Activated CD4-positive, alpha-beta T cell treated with anti-CD3 and anti-CD28 coated beads for 1 hour (primary cell): ENCODE measurements around the gene MEGF11.

Experiments used
- DNase-seq: peaks from one replicate; pipeline ENCODE4 v3.0.0-alpha.2; 2020

The MEGF11 gene

DNA sequence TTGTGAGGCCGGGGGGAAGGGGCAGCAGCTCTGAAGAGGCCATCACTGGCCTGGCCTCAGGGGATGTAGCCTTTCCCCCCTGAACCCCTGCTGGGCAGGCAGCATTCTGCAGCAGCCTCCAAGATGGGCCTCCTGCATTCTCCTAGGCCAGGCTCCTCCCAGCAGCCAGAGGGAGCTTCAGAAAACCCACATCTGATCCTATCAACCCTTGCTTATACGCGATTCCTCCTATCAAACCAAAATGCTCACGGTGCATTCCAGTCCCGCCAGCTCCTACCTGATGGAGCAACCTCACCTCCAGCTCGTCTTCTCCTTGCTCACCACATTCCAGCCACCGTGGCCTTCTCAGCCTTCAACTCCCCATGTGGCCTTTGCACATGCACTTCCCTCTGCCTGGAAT, 85.7 kb downstream of the MEGF11 start:
- DNase-seq: no peak

DNA sequence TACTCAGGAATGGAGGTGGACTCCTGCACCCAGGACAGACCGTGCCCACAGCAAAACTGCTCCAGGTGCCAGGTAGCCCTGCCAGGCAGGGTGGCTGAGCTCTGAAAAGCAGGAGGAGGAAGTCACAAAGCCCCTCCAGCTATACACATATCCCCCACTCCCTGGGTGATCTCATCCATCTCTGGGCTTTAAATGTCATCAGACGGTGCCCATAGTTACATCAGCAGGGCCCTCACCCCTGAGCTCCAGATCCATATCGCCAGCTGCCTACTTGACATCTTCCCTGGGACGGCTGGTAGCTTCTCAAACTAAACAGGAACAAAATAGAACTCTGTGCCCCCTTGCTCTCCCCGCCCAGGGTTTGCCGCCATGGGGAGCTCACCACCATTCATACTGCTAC, 87.7 kb downstream of the MEGF11 start:
- DNase-seq: no peak

GRCh38 chr15:66164788-66165187, 88.8 kb downstream of the MEGF11 start:
- DNase-seq: no peak

GRCh38 chr15:66163553-66163952, 90.0 kb downstream of the MEGF11 start:
- DNase-seq: no peak

DNA sequence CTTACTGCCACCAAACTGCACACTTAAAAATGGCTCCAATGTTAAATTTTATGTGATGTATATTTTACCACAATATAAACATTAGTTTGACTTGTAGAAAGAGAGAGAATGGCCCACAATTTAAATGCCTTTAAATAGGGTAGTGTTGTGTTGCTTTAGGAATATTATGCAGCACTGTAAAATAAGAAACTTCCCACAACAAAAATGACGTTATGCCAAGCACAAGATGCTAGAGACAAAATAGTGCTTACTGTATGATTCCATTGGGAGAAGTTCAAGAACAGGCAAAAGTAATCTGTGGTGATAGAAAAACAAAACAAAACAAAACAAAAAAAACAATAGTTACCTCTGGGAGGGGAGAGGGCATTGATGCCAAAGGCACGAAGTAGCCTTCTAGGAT, 91.3 kb downstream of the MEGF11 start:
- no peak for DNase-seq

- DNase-seq: no peak
Measured at GRCh38 chr15:66161575-66162118, 91.9 kb downstream of the MEGF11 start.

DNA sequence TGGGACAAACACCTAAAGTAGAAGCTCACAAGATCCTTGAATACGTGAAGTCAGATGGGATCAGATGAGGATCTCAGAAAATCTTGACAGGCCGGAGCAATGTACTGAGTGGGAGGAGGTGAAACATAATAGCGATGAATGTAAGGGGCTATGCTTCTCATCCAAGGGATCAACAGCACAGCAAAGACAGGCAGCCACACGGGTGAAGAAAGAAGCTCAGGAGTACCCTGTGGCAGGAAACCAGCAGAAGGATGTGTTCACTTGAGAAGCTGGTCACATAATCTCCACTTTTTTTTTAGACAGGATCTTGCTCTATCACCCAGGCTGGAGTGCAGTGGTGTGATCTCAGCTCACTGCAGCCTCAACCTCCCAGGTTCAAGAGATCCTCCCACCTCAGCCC, 92.4 kb downstream of the MEGF11 start:
- no peak for DNase-seq

DNA sequence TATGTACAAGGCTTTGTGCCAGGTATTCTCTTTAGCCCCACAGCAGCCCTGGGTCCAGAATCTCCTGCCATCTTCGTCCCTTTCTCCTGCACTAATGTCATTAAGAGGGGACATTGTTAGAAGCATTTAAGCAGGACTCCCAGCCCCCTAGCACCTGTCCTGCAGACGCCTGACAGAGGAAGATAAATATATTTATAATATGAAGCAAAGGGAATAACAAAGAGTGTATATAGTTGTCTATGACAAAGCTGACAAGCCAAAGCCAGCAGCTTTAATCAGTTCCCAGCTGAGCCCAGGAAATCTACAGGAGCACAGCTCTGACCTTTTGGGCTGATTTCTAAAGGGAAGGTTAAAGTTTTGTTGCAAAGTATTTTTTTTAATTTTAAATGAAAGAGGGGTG, 96.0 kb downstream of the MEGF11 start:
- no peak for DNase-seq

GRCh38 chr15:66156310-66156975, 97.1 kb downstream of the MEGF11 start:
- no peak for DNase-seq

DNA sequence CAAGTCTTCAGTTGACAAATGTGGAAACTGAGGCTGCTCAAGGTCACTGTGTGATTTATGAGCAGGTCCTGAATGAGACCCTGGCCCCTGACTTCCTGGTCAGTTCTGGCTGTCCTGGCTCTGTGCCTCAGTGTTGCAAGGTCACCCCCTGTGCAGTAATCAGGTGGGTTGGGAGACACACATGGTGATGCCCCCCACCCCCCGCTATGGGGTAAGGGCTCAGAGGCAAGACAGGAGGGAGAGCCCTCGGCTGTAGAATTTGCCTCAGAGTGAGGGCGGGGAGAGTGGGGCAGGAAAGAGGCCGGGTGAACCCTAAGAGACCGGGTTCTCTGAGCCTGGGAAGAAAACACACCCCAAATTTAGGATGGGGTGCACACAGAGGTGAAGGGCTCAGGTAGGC, 98.5 kb downstream of the MEGF11 start:
- no peak for DNase-seq

DNA sequence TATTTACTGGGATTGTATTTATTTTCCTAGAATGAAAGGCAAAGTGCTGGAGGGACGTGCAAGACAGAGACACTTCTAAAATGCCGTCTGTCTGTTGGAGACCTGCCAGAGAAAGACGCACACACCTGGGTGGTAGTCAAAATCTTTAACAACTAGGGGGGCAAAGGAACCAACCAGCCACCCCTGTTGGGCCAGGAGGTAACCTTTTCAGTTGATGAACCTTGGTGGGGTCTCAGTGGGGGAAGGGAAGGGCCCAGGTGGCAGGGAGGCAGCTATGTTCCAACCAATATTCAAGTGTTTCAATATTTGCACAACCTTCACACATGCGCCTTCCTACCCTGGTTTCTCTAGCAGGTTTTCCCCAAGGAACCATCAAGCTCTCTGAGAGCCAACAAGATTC, 99.0 kb downstream of the MEGF11 start:
- no peak for DNase-seq

DNA sequence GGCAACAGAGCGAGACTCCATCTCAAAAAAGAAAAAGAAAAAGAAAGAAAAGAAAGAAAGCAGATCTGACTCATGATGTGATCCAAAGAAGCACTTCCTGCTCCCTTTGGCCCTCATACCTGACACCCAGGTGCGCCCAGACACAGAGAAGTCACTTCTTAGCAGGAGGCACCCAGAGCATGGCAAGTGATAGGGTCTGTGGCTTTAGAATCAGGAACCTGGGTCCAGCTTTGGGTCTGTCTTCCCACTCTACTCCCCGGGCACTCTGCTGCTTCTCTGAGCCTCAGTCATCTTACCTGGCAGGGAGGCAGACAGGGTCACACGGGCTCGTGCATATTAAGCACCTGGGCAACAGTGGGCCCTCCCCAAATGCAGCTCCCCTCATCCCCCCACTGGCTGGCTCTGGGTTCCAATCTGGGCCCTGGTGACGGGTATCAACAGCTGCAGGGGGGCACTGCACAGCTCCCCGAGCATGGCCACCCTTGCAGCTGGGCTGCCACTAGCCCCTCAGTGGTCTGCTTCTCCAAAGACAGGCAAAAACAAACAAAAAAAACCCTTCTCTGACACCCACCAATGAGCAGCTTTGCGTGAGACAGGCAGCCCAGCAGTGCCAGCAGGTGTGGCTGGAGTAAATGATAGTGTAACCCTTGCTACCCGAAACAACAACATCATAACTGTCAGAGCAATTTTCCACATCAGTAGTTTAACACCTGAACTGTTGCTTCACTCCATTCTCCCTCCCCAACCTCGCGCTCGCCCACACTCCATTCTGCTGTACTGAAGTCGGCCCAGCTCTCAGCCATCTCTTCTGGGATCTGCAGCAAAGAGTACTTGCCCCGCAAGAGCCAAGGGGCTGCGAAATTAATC, 99.8 kb downstream of the MEGF11 start:
- DNase-seq: no peak

DNA sequence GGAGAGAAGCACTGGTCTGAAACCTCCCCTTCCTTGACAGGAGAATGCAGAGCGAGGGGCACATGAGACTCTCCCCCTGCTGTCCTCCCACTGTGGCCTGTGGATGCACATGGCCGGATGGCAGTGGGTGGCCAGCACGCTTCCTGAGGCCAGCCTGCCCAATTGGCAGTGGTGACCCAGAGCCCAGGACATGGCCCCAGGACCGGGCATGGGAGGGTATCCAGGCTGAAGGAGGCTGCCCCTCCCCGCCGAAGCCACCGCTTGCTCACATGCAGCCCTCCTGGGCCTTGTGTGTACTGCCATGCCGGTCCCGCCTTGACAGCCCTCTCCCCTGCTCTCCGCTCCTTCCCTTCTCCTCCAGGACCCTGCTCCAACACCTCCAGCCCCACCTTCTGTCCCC, 100.9 kb downstream of the MEGF11 start:
- no peak for DNase-seq

DNA sequence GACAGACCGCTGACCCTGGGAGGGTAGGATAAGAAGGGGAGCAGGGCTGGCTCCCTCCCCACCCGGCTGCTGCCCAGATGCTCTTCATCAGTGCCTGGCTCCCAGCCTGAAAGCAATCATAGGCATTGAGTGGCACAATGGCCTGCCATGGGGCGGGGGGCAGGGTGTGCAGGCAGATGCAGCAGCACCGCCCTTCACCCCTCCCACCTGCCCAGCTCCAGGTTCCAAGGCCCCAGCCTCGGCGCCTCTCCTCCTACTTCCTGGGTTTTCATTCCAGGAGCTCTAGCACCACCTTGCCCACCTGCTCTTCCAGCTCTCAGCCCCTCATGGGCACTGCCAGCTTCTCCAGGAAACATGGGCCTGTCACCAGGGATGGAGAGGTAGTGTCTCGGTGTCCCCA, 101.7 kb downstream of the MEGF11 start:
- DNase-seq: no peak

- no peak for DNase-seq
Measured at GRCh38 chr15:66149871-66150270, 103.7 kb downstream of the MEGF11 start.

- no peak for DNase-seq
Measured at GRCh38 chr15:66148187-66148586, 105.4 kb downstream of the MEGF11 start.

- no peak for DNase-seq
Measured at GRCh38 chr15:66147440-66147839, 106.1 kb downstream of the MEGF11 start.

- DNase-seq: no peak
Measured at GRCh38 chr15:66145726-66146182, 107.8 kb downstream of the MEGF11 start.

- DNase-seq: no peak
Measured at GRCh38 chr15:66144978-66145725, 108.4 kb downstream of the MEGF11 start.

- no peak for DNase-seq
Measured at GRCh38 chr15:66142285-66142684, 111.3 kb downstream of the MEGF11 start.

DNA sequence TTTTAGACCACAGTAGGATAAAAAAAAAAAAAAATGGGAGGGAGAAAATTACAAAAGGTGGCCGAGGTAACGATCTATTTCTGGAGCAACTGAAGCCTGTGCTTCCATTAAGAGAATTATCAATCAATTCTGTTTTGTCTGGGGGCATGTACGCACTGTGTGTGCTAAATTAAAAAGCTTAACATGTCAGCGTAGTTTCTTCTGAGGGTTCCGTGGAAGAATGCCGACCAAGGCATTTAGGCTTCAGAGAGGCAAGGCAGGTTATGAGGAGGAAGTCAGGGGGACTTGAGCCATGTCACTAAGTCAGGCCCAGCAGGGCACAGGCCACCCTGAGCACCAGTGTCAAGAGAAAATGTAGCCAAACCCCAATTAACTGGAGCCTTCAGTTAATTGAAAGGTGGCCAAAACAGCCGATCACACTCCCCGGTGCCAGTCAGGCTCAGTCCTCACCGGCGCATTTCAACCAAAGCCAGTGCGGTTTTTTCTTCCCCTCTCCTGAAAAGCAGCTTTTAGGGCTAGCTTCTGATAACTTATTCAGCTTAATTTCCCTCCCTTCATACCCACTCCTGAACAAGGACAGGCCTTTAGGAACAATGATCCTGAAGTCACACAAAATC, 113.9 kb downstream of the MEGF11 start:
- DNase-seq: no peak

GRCh38 chr15:66138892-66139590, 114.5 kb downstream of the MEGF11 start:
- no peak for DNase-seq
